ENCODE data around the gene BEST1.
"Not testable (repeated sequence)": the region's sequence is repeated elsewhere in the genome, so short reads cannot be mapped to it uniquely, and the experiment has no call there.

BEST1 gene

GRCh38 chr11:61980783-61981541 is 30.8 kb downstream of the BEST1 start:
- DNase-seq, result no peak

GRCh38 chr11:61983419-61983818 is 33.3 kb downstream of the BEST1 start:
- no peak for DNase-seq

- no peak for DNase-seq
These were observed 35.7 kb downstream of the BEST1 start for GRCh38 chr11:61985869-61986268.

GRCh38 chr11:61994981-61995380 is 44.8 kb downstream of the BEST1 start:
- no peak for DNase-seq

- no peak for DNase-seq
These were observed 46.8 kb downstream of the BEST1 start for GRCh38 chr11:61996933-61997332.

GRCh38 chr11:61999141-61999975 is 49.2 kb downstream of the BEST1 start:
- no peak for DNase-seq

- no peak for DNase-seq
These were observed 50.6 kb downstream of the BEST1 start for GRCh38 chr11:62000539-62001446.

GRCh38 chr11:62001450-62002191 is 51.5 kb downstream of the BEST1 start:
- no peak for DNase-seq

- DNase-seq, result not testable (repeated sequence)
These were observed 52.1 kb downstream of the BEST1 start for GRCh38 chr11:62002283-62002682.

GRCh38 chr11:62004473-62004872 is 54.3 kb downstream of the BEST1 start:
- no peak for DNase-seq

GRCh38 chr11:62008193-62008592 is 58.0 kb downstream of the BEST1 start:
- DNase-seq, result no peak

GRCh38 chr11:62010935-62011528 is 60.9 kb downstream of the BEST1 start:
- DNase-seq, result no peak

- no peak for DNase-seq
These were observed 61.7 kb downstream of the BEST1 start for GRCh38 chr11:62011881-62012280.

- DNase-seq, result no peak
These were observed 62.3 kb downstream of the BEST1 start for GRCh38 chr11:62012451-62012831.

GRCh38 chr11:62012832-62013461 is 62.8 kb downstream of the BEST1 start:
- no peak for DNase-seq
